HL-60/S4 treated with phorbol 12-myristate 13-acetate at 8.2 ng/mL for 4 days and 3 days (cell line): ENCODE results near the gene CHD2.
"Not testable (repeated sequence)": the region's sequence is repeated elsewhere in the genome, so short reads cannot be mapped to it uniquely, and the experiment has no call there.

Experiments used
- in situ Hi-C: fragments of 300-500 bp; cut with MboI; formaldehyde crosslinking; loops from 2 replicates; pipeline ENCODE4 v1.15.0; 2022; ENCODE audit warnings: low sequenced_read_pairs

CHD2 gene

DNA sequence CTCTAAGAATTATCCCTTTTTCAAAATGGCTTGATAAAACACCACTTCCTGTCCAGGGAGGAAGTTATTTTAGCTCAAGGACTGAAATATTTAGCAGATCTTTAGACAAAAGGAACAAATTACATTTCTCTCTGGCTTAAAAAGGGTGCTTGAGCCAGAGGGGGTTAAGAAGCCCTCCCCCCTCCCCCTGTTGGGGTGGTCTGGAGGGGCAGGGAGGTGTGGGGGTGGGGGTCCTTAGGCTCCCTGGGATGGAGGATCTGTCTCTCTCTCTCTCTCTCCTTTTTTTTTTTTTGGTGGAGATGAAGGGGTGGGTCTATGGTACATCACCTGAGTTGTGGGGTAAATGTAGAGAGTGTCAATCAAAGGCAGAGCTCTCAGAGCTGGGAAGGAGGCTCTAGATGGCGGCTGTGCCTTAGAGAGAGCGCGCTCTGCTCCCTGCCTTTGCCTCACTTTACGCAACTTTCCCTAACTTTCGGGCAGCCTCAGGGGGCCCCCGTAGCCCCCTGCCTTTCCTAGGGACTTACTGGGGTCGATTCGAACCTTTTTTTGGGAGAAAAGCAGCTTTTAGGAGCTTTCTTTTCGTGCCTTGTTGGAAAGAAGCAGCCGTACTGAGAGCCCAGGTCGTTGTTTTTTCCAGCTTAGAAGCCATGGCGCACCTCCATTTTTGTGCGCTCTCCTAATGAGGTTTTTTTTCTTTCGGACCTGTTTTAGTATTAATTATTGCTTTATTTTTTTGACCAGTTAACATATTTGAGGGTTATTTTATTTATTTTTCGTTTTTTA is at the start of gene CHD2:
Gene CHD2 (plus strand): TSS at position 377 of the 783 bp plus-strand sequence. CDS start 914 bp downstream, outside the sequence.
- in situ Hi-C loops: loop anchor here (10.0 kb wide), 1 partner anchor 65 kb away; no protein-coding TSS in a partner anchor

DNA sequence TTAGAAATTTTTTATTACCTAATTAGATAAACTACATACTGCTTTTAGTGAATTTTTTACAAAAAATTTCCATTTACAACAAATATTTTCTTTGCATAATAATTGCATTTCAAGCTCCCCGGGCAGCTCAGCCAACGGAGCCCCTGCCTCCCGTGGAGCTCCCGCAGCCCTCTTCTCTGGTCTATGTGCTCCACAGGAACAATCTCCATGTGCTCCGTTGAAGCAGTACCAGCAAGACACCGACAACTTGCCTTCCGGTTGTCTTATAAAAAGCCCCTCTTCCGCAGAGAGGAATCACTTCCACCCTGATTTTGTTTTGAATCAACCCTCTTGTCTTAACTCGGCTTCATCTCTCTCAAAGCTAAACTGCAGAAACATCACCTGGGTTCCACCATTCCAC is 46.9 kb upstream of the CHD2 start:
- in situ Hi-C loops: no loop called here

DNA sequence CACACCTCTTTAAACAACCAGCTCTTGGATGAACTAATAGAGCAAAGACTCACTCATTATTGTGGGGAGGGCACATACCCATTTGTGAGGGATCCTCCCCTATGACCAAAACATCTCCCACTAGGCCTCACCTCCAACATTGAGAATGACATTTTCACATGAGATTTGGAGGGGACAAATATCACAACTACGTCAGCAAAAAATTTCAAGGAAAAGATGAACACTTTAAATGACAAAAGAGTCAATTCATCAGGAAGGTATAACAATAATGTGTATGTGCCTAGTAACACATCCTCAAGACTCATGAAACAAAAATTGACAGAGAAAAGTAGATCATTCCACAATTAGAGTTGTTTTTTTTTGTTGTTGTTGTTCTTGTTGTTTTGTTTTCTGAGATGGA is 38.4 kb upstream of the CHD2 start:
- in situ Hi-C loops: no loop called here

DNA sequence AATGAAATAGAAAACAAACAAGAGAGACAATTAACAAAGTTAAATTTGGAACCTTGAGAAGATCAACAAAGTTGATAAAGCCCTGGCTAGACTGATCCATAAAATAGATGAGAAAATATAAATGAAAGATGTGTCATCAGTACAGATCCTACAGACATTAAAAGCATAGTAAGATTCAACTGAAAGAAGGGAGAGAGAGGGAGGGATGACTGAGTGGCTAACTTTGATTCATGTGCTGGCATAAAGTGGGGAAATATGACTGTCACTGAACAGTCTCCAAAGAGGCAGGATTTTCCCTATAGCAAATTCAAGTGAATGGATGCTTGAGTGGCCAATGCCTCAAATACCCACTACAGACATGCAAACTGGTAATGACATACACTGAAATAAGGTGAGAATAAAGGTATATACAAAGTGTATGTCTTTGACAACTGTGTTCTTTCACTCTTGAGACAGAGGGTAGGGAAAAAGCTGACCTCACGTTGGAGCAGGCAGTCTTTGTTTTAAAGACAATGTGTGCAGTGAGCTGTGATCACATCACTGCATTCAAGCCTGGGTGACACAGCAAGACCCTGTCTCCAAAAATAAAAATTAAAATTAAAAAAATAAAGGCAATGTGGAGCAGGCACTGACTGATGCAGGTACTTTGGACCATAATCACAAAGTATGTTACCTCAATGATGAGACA is 35.9 kb upstream of the CHD2 start:
- in situ Hi-C loops: no loop called here

DNA sequence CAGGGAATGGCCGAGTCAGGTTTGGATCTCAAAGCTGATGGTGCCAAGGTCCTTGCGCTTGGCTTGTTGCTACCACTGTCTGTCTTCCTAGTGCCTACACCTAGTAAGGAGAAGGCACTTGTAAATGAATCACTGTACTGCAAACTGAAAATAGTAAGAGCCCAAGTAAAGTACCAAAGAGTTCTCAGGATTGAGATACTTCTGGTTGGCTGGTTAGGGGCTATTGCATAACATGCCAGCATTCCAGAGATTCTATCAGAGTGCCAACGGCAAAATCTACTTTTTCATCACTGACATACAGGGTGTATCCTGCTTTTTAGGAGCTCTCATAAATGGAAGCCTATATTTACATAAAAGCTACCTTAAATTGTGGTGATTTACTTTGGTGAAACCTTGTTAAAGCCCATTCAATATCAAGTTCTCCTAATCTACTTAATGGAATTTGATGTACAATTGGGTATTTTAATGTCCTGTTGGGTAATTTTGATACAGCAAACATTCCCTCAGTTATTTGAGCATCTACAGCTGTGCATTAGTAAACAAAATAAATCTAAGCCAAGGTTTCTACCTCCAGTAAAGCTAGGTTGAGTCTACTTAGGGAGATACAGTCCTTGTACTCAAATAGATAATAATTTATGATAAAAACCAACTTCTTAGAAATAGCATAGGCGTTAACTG is 30.7 kb upstream of the CHD2 start:
- in situ Hi-C loops: no loop called here

DNA sequence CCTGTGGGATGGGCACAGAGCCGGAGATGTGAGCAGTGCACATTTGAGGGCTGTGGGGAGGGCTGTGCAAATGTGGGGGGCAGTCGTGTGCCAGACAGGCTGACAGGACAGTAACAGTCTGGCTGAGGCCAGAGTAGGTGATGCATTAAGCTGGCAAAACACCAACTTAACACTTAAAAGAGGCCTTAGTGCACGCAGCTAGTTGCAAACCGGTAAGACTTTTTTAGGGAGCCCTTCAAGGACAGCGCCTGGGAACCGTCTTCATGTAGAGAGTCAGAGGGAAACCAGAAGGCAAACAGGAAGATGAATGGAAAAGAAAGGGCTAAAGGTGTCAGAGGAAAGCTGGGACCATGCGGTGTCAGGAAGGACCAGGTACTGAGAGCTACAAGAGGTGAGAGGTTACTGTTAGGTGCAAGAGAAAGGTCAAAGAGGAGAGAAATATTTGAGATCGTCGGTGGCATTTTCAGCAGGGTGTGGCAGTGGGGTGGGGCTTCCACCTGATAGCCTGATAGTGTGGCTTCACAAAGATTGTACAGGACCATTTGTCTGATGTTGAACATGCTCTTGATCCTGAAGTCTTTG is 30.0 kb upstream of the CHD2 start:
- in situ Hi-C loops: no loop called here

DNA sequence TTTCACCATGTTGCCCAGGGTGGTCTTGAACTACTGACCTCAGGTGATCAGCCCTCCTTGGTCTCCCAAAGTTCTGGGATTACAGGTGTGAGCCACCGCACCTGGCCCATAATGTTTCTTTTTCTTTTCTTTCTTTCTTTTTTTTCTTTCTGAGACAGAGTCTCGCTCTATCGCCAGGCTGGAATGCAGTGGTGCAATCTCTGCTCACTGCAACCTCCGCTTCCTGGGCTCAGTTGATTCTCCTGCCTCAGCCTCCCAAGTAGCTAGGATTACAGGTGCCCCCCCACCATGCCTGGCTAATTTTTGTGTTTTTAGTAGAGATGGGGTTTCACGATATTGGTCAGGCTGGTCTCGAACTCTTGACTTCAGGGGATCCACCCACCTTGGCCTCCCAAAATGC is 27.2 kb upstream of the CHD2 start:
- in situ Hi-C loops: not testable (repeated sequence)

DNA sequence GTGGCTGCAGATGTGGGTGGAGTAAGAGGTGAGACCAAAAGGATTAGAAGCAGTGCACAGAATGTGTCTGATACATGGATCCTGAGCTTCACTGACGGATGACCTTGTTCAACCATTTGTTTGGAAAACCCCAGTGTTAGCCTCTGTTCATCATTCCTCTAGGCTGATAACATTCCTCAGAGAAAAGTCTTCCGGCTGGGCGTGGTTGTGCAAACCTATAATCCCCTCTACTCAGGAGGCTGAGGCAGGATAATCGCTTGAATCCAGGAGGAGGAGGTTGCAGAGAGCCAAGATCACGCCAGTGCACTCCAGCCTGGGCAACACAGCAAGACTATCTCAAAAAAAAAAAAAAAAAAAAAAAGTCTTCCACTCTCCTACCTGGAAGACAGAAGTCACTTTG is 23.1 kb upstream of the CHD2 start:
- in situ Hi-C loops: no loop called here

DNA sequence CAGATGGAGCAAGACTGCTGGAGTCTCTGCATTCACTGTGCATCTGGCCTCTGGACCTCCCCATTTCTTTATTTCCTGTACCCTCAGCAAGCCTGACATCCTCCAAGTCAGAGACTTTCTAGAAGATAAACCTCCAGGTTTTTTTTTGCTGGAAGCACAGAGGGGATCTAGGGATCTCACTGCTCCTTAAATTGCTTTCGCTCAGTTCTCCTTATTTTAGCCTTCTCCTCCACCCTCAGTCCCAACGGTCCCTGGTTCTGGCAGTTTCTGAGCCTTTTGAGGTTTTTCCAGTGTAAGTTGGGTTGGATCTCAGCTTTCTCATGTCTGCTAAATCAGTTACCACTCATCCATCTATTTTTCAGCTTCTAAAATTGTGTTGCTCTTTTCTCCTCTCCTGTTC is 22.7 kb upstream of the CHD2 start:
- in situ Hi-C loops: no loop called here

DNA sequence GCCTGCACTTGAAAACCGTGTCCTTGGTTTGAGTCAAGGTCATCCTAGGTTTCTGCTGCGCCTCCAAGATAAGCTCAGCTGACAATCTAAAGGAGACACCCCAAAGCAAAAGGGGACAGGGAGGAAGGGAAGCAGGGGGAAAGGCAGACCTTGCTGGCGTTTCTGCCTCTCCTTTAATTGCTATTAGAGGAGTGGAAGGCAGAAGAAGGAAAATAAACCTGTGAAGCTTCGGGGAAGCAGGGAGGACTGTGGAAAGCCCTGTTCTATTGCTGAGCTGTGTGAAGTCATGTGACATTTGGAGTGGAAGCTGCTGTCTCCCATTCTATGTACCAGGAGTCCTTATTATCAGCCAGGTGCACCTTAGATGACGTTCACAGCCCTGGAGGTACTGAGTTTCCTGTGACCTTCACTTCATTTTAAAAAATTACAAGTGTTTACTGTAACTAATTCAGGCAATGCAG is 21.5 kb upstream of the CHD2 start:
- in situ Hi-C loops: no loop called here

DNA sequence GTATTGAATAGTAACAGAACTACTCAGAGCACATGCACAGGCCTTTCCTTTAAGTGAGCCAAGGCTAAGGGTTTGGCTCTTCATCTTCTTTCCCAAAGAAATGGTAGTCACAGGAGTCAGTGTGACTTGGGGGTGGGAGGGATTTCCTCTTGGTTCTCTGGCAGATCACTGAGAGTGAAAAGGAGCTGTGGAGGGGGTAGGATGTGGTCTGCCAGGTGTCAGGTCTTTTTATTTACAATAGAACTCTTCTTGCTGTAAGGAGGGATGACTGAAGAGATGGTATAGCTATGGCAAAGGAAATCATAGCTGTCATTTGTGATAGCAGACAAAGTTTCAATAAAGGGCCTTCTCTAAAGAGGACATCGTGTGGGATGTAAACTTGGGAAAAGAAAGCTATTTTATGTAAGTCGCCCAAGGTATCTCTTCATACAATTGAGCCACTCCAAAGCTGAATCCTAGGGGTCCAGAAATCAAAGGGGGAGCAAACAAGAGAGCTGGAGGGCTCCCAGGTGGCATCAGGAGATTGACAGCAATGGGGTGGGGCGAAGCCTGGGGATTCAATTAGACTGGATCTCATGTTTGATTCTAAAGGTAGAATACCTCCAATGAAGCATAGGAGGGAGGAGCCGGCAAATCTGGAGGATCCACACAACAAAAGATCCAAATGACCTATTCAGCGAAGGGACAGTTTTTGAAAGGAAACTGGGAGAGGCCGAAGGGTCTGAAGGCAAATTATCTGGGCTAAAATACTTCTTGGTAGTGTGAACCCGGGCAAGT is 20.0 kb upstream of the CHD2 start:
- in situ Hi-C loops: no loop called here

DNA sequence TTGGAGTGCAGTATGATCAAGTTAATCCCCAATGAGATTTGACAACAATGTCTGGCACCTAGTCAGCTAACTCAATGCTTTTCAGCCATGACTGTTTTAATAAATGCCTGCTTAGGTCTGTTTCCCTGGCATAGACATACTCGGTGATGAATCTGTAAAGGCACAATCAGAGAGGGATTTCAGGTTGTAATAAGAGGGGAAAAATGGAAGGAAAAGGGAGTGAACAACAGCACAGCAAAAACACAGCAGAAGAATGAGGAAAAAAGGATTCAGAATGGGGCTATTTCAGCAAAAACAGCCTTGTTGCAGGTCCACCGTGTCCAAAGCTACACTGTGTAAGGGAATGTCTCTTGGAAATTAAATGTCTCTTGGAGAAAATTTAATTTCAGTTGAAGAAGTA is 19.3 kb upstream of the CHD2 start:
- in situ Hi-C loops: no loop called here

DNA sequence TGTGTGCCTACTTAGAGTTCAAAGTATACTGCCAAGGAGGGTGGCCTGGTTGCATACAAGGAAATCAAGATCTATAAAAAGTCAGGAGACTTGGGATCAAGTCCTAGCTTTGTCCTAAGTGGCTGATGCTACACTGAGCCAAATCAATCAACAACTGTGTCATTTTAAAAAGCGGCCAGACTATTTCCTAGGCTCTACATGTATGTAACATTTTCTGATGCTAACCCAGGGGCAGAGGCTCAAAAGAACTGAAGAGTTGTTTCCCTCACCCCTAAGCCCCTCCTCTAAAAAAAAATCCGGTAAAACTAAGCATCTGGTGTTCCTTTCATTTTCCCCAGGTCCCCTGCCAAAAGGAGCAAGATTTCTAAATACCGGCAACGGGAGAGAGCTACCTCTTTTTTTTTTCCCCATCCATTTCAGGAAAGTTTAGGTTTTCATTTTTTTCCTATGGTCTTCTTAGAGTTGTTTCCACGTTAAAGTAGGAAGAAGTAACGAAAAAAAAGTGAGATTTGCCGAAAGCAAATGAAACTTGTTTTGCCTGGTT is 18.8 kb upstream of the CHD2 start:
- in situ Hi-C loops: no loop called here

DNA sequence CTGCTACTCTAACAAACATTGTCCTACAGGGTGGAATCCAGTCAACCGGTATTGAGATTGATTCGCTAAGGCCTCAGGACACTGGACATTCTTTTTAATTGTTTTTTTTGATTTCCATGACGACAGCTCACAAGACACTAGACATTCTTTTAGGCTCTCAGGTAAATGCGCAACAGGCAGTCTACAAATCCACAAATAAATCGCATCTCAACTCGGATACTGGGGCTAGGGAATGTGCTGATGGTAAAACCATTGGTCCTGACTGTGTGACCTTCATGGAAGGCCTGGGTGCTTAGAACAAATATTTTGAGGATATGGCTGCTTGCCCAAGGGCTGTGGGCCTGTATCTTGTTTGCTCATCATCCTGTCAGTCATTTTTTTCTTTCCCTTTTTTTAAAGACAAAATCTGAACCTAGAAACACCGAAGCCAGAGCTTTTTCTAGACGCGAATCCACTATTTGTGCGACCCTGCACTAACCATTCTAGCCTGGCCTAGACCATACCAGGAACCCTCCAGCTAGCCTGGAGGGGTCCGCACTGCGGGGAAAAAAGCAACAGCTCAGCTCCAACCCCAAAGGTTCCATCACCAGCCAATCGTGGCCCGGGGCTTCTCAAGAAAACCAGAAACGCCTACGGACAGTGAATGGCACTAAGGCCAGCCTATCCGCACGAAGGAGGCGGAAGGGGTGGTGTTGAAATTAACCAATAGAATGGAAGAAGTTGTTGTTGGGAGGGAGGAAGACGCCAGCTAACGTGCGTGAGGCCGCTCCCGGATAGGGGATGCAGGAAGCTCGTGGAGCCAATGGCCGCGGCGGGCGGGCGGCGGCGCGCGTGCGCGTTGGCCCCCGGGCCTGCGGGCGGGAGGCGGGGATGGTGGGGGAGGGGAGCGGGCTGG is 18.1 kb upstream of the CHD2 start:
- in situ Hi-C loops: no loop called here

DNA sequence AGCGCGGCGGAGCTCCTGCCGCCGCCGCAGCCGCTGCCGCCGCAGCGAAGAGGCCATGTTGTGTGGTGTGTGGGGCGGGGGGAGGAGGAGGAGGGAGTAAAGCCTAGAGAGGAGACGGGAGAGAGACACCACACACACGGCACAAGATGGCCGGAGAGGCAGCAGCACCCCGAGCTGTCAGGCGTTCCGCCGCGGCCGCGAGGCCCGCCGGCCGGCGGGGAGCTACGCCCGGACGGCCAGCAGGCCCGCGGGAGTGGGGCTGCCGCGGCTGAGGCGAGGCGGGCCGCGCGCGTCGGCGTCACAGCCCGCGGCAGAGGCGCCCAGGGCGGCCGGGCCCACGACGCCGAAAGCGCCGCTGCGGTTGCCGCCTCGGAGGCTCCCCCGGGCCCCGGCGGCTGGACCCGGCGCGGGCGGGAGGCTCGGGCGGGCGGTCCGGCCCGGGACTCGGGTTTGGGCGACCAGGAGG is 17.4 kb upstream of the CHD2 start:
- in situ Hi-C loops: no loop called here

DNA sequence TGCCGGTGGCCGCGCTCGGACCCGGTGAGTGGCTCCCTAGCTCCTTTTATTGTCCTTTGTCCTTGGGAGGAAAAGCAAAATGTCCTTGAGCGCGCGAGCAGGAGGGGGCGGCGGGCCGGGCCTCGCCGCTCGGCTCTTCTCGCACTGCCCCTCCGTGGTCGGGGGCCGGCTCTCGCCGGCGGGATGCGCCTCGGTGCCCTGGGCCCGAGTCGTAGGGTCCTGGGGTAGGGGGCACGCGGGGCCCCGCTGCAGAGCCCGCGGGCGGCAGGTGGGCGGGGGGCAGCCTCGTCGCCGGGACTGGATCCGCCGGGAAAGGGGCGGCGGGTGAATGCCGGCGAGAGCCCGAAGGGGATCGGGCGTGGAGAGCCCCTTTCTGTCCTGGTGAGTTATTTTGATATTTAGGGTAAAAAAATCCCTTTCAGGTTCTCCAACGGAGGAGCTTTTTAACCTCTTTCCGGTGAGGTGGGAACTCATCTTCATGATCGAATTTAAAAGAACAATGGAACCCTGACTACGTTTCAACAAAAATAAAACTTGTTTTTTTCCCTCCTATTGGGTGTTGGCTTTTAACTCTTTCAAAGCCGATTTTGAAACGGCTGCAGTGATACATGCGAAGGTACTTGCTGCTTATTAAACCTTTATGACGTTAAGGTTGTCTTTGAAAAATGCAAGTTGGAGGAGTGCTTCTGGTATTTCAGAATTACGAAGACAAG is 16.8 kb upstream of the CHD2 start:
- in situ Hi-C loops: no loop called here

DNA sequence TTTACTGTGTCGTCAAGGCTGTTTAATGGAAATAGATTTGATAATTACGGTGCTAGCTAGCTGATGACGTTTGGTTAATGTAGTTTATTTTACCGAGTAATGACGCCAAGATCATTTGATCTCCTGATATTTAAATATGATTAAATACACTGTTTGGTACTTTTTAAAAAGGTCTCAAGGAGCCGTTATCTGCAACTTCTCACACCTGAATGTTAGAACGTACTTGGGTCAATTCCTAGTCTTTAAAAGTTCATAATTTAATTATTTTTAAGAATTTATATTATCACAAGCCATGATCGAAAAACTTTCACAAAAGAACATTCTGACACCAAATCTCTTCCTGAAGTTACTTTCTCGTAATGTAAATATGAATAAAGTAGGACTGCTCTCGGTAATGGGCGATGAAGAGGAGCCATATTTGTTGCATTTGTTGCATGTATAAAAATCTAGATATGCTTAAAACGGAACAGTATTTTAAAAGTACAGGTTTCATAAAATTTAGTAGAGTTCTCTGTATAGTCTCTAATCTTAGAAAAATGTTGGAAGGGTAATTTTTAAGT is 16.2 kb upstream of the CHD2 start:
- in situ Hi-C loops: no loop called here
